H9 (cell line): ENCODE data around the gene OR6B3. TPM values are rescaled to one million over a fixed set of nuclear protein-coding genes. Genes with fewer than 3 reads are reported as not detected.

ENCODE experiments used
- DNase-seq: peaks from one replicate; pipeline ENCODE4 v3.0.0-alpha.2; 2017
- H2AFZ ChIP-seq: one replicate; pipeline ENCODE4 v1.6.1; 2013; ENCODE audit warnings: mild to moderate bottlenecking, low read length, control low read depth, moderate library complexity
- H2AK5ac ChIP-seq: 2 replicates; pipeline ENCODE4 v1.6.1; 2013; ENCODE audit warnings: low read length, control low read depth, mixed read lengths; ENCODE audit not compliant: insufficient read length
- H2BK120ac ChIP-seq: one replicate; pipeline ENCODE4 v1.6.1; 2013; ENCODE audit warnings: low read depth, mild to moderate bottlenecking, low read length, control low read depth, inconsistent platforms; ENCODE audit not compliant: poor library complexity, severe bottlenecking
- H2BK12ac ChIP-seq: 2 replicates; pipeline ENCODE4 v1.6.1; 2013; ENCODE audit warnings: low read length, control low read depth, mixed read lengths, low read depth; ENCODE audit not compliant: insufficient read length
- H2BK15ac ChIP-seq: 2 replicates; pipeline ENCODE4 v1.6.1; 2013; ENCODE audit warnings: low read depth, low read length, control low read depth
- H2BK20ac ChIP-seq: one replicate; pipeline ENCODE4 v1.6.1; 2013; ENCODE audit warnings: low read depth, mild to moderate bottlenecking, low read length, control low read depth, inconsistent platforms; ENCODE audit not compliant: poor library complexity, severe bottlenecking
- H2BK5ac ChIP-seq: 2 replicates; pipeline ENCODE4 v1.6.1; 2013; ENCODE audit warnings: low read length, control low read depth, mixed read lengths; ENCODE audit not compliant: insufficient read length
- H3K14ac ChIP-seq: 2 replicates; pipeline ENCODE4 v1.6.1; 2013; ENCODE audit warnings: low read length, control low read depth; ENCODE audit not compliant: insufficient read depth
- H3K18ac ChIP-seq: 2 replicates; pipeline ENCODE4 v1.6.1; 2013; ENCODE audit warnings: low read depth, mild to moderate bottlenecking, mixed read lengths, low read length, control low read depth; ENCODE audit not compliant: insufficient read length
- H3K23ac ChIP-seq: 2 replicates; pipeline ENCODE4 v1.6.1; 2013; ENCODE audit warnings: low read length, control low read depth, mixed read lengths, low read depth; ENCODE audit not compliant: insufficient read length
- H3K23me2 ChIP-seq: 2 replicates; pipeline ENCODE4 v1.6.1; 2013; ENCODE audit warnings: low read depth, mild to moderate bottlenecking, mixed read lengths, low read length, control low read depth; ENCODE audit not compliant: insufficient read length, poor library complexity, severe bottlenecking
- H3K27ac ChIP-seq: 2 replicates; pipeline ENCODE4 v1.5.1; 2013; ENCODE audit warnings: low read length, control low read depth, mixed read lengths, low read depth; ENCODE audit not compliant: insufficient read length
- H3K27me3 ChIP-seq: 2 replicates; pipeline ENCODE4 v1.6.1; 2013; ENCODE audit warnings: low read length, control low read depth, inconsistent platforms; ENCODE audit not compliant: insufficient read depth
- H3K4ac ChIP-seq: 2 replicates; pipeline ENCODE4 v1.6.1; 2013; ENCODE audit warnings: low read depth, mild to moderate bottlenecking, control low read depth, inconsistent platforms, low read length, moderate library complexity
- H3K4me1 ChIP-seq: 2 replicates; pipeline ENCODE4 v1.6.1; 2013; ENCODE audit warnings: low read length, control low read depth, inconsistent platforms; ENCODE audit not compliant: insufficient read depth
- H3K4me2 ChIP-seq: 2 replicates; pipeline ENCODE4 v1.6.1; 2013; ENCODE audit warnings: low read length, control low read depth, mixed read lengths; ENCODE audit not compliant: insufficient read length, insufficient read depth
- H3K56ac ChIP-seq: 2 replicates; pipeline ENCODE4 v1.6.1; 2013; ENCODE audit warnings: low read depth, mild to moderate bottlenecking, mixed read lengths, low read length, control low read depth; ENCODE audit not compliant: insufficient read length
- H3K79me1 ChIP-seq: 2 replicates; pipeline ENCODE4 v1.6.1; 2013; ENCODE audit warnings: low read depth, mild to moderate bottlenecking, moderate library complexity, low read length, control low read depth, inconsistent platforms; ENCODE audit not compliant: insufficient read depth, poor library complexity, severe bottlenecking
- H3K79me2 ChIP-seq: 2 replicates; pipeline ENCODE4 v1.6.1; 2013; ENCODE audit warnings: low read length, control low read depth, inconsistent platforms; ENCODE audit not compliant: insufficient read depth
- H3K9ac ChIP-seq: 2 replicates; pipeline ENCODE4 v1.6.1; 2013; ENCODE audit warnings: low read length, control low read depth, mixed read lengths; ENCODE audit not compliant: insufficient read length; ENCODE audit errors: extremely low read depth
- H3K9me3 ChIP-seq: one replicate; pipeline ENCODE4 v1.6.1; 2013; ENCODE audit warnings: low read depth, low read length, inconsistent platforms; ENCODE audit not compliant: control insufficient read depth
- H3T11ph ChIP-seq: one replicate; pipeline ENCODE4 v1.6.1; 2013; ENCODE audit warnings: mild to moderate bottlenecking, low read length, control low read depth, inconsistent platforms
- H4K20me1 ChIP-seq: one replicate; pipeline ENCODE4 v1.6.1; 2013; ENCODE audit not compliant: control insufficient read depth, insufficient read length, insufficient read depth
- H4K5ac ChIP-seq: 2 replicates; pipeline ENCODE4 v1.6.1; 2013; ENCODE audit warnings: low read depth, mild to moderate bottlenecking, mixed read lengths, low read length, control low read depth; ENCODE audit not compliant: insufficient read length
- H4K8ac ChIP-seq: replicated peaks from 2 replicates; pipeline ENCODE4 v1.6.1; 2013; ENCODE audit warnings: low read length, control low read depth, mixed read lengths, low read depth; ENCODE audit not compliant: insufficient read length
- H4K91ac ChIP-seq: 2 replicates; pipeline ENCODE4 v1.6.1; 2013; ENCODE audit warnings: low read depth, mild to moderate bottlenecking, moderate library complexity, mixed read lengths, low read length, control low read depth; ENCODE audit not compliant: insufficient read length
- H3K27ac Mint-ChIP-seq, 3 experiments: 2 replicates in 2 of 3; 3 replicates in 1 of 3; pipeline ENCODE4 v1.8.0; 2020 to 2021; ENCODE audit warnings: mixed read lengths in 3 of 3, mild to moderate bottlenecking in 1 of 3, moderate library complexity in 1 of 3
- H3K27me3 Mint-ChIP-seq: 2 replicates; pipeline ENCODE4 v1.8.0; 2021; ENCODE audit warnings: low read depth, mild to moderate bottlenecking, moderate library complexity, mixed read lengths
- H3K36me3 Mint-ChIP-seq, 3 experiments: 2 replicates in 2 of 3; 3 replicates in 1 of 3; pipeline ENCODE4 v1.8.0; 2020 to 2021; ENCODE audit warnings: low read depth in 3 of 3, mixed read lengths in 3 of 3; ENCODE audit not compliant: insufficient read depth in 1 of 3
- H3K4me1 Mint-ChIP-seq, 2 experiments: 2 replicates each; pipeline ENCODE4 v1.8.0; 2020; ENCODE audit warnings: mixed read lengths in 2 of 2
- H3K4me3 Mint-ChIP-seq, 2 experiments: 2 replicates in 1 of 2; 3 replicates in 1 of 2; pipeline ENCODE4 v1.8.0; 2020 to 2021; ENCODE audit warnings: mild to moderate bottlenecking in 2 of 2, mixed read lengths in 2 of 2, moderate library complexity in 1 of 2
- H3K9me3 Mint-ChIP-seq, 2 experiments: 2 replicates in 1 of 2; 3 replicates in 1 of 2; pipeline ENCODE4 v1.8.0; 2020; ENCODE audit warnings: mild to moderate bottlenecking in 2 of 2, mixed read lengths in 2 of 2, moderate library complexity in 1 of 2
- WGBS: extraction: QIAGEN DNeasy Blood & Tissue Kit; methylation state at CpG from one replicate; pipeline ENCODE4 v1.1.7; 2013; ENCODE audit warnings: missing lambda C conversion rate, low lambda C conversion rate, mixed read lengths; ENCODE audit not compliant: insufficient read length; ENCODE audit errors: extremely low coverage; 5-methylcytosine and 5-hydroxymethylcytosine counted together
- total RNA-seq: library from RNA; stranded (reverse); gene quantifications from 2 replicates; pipeline ENCODE4 v1.2.1, GENCODE V29; 2021
- TF ChIP-seq, protein P1 (sequence below): fragments of 200-600 bp; sonication (generic); conservative IDR thresholded peaks from 3 replicates; pipeline ENCODE4 v1.8.0; 2021; ENCODE audit warnings: antibody characterized with exemption, mild to moderate bottlenecking

Gene OR6B3
- total RNA-seq, 1 experiment from 2014 or later = not detected

DNA sequence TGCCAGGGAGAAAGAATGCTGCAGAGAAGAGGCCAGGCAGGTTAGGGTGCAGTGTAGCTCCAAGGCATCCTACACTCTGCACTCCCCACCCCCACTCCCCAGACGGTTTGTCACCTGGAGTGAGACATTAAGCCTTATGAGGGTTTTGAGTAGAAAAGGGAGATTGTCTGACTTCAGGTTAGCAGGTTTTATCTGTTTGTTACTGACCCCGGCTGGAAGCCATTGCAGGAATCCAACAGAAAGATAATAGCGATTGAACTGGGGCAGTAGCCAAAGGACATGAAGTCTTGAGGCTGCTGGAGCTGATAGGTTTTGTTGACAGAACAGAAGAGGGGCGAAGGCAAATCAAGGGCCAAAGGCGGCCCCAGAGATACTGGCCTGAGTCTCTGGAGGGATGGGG, 36.0 kb upstream of the OR6B3 start:
- Histone ChIP-seq H3K23me2 (peaks cover 3% of the 10 kb centered on the region), H3K18ac (no peak overlapping the region), H3K4ac (no peak overlapping the region), H3K79me2 (no peaks in the 10 kb centered on the region), H2BK12ac (no peak overlapping the region), H4K20me1 (no peaks in the 10 kb centered on the region), H3K9ac (no peak overlapping the region), H3K79me1 (no peaks in the 10 kb centered on the region), H3T11ph (no peak overlapping the region), H2AK5ac (no peak overlapping the region), H3K27me3 (no peaks in the 10 kb centered on the region), H3K56ac (no peak overlapping the region), H4K5ac (no peak overlapping the region), H2AFZ (no peak overlapping the region), H2BK15ac (no peak overlapping the region), H2BK5ac (no peak overlapping the region), H2BK120ac (no peak overlapping the region), H3K4me2 (no peak overlapping the region), H3K9me3 (no peaks in the 10 kb centered on the region), H3K27ac (no peak overlapping the region), H4K8ac (no peak overlapping the region), H3K23ac (no peak overlapping the region), H4K91ac (no peak overlapping the region), H3K4me1 (no peaks in the 10 kb centered on the region; the same call in 1 of the 2 replicates), H3K14ac (no peak overlapping the region), H2BK20ac (no peak overlapping the region)
- Mint-ChIP-seq H3K27me3 (peaks cover 17% of the 10 kb centered on the region), H3K9me3 (peaks cover 31 to 40% of the 10 kb centered on the region in 2 experiments), H3K4me1 (peaks cover 11 to 14% of the 10 kb centered on the region in 2 experiments), H3K27ac (no peak overlapping the region), H3K4me3 (no peak overlapping the region), H3K36me3 (peaks cover 3 to 28% (median 7%) of the 10 kb centered on the region in 3 experiments; a peak in 6 of 7 replicates)
- no peak for DNase-seq
- TF ChIP-seq, protein P1, sequence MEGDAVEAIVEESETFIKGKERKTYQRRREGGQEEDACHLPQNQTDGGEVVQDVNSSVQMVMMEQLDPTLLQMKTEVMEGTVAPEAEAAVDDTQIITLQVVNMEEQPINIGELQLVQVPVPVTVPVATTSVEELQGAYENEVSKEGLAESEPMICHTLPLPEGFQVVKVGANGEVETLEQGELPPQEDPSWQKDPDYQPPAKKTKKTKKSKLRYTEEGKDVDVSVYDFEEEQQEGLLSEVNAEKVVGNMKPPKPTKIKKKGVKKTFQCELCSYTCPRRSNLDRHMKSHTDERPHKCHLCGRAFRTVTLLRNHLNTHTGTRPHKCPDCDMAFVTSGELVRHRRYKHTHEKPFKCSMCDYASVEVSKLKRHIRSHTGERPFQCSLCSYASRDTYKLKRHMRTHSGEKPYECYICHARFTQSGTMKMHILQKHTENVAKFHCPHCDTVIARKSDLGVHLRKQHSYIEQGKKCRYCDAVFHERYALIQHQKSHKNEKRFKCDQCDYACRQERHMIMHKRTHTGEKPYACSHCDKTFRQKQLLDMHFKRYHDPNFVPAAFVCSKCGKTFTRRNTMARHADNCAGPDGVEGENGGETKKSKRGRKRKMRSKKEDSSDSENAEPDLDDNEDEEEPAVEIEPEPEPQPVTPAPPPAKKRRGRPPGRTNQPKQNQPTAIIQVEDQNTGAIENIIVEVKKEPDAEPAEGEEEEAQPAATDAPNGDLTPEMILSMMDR = no peak
- whole genome bisulfite sequencing = no CpG with 5 or more reads among the region's 5 CpGs
